Neural progenitor cell (in vitro differentiated cells): ENCODE data around the gene FADS6.

ENCODE experiments used
- EZH2 ChIP-seq: fragments of 200-600 bp; sonication (generic); IDR thresholded peaks from 2 replicates; pipeline ENCODE4 v1.6.1; 2017; ENCODE audit warnings: antibody characterized with exemption, mild to moderate bottlenecking, moderate library complexity
- EZH2phosphoT487 ChIP-seq: fragments of 200-600 bp; sonication (generic); IDR thresholded peaks from 2 replicates; pipeline ENCODE4 v1.6.1; 2017; ENCODE audit warnings: antibody characterized with exemption
- TF ChIP-seq, protein P1 (sequence below): fragments of 200-600 bp; sonication (generic); IDR thresholded peaks from 2 replicates; pipeline ENCODE4 v1.5.1; 2017; ENCODE audit warnings: antibody characterized with exemption, mild to moderate bottlenecking

GRCh38 chr17:74898376-74898946 is 5.0 kb upstream of the FADS6 start:
- TF ChIP-seq, protein P1, sequence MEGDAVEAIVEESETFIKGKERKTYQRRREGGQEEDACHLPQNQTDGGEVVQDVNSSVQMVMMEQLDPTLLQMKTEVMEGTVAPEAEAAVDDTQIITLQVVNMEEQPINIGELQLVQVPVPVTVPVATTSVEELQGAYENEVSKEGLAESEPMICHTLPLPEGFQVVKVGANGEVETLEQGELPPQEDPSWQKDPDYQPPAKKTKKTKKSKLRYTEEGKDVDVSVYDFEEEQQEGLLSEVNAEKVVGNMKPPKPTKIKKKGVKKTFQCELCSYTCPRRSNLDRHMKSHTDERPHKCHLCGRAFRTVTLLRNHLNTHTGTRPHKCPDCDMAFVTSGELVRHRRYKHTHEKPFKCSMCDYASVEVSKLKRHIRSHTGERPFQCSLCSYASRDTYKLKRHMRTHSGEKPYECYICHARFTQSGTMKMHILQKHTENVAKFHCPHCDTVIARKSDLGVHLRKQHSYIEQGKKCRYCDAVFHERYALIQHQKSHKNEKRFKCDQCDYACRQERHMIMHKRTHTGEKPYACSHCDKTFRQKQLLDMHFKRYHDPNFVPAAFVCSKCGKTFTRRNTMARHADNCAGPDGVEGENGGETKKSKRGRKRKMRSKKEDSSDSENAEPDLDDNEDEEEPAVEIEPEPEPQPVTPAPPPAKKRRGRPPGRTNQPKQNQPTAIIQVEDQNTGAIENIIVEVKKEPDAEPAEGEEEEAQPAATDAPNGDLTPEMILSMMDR, result no peak
- no peak for TF ChIP-seq EZH2
- no peak for TF ChIP-seq EZH2phosphoT487
